Measurements from ENCODE around the gene INHBB.

INHBB gene

GRCh38 chr2:120342446-120342845, 3.5 kb upstream of the INHBB start:
- DNase-seq (ENCODE audit: low read depth): no peak

DNA sequence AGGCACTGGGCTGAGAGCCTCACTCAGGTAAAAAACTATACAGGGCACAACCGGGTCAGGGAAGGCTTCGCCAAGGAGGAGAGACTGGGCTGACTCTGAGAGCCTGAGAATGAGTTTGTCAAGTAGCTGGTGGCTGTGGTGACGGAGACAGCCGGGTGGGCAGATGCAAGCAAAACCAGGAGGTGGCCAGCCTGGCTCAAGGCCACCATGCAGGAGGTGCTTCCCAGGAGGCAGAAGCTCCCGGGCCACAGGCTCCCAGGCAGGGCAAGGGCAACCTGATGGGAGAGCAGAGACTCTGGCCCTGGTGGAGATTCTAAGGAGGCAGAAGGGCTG, 2.9 kb upstream of the INHBB start:
- DNase-seq (ENCODE audit: low read depth): no peak

GRCh38 chr2:120343433-120344105, 2.4 kb upstream of the INHBB start:
- DNase-seq (ENCODE audit: low read depth): peak; percentile 36

- no peak for DNase-seq (ENCODE audit: low read depth)
Observed at GRCh38 chr2:120344214-120344975, 1.5 kb upstream of the INHBB start.

DNA sequence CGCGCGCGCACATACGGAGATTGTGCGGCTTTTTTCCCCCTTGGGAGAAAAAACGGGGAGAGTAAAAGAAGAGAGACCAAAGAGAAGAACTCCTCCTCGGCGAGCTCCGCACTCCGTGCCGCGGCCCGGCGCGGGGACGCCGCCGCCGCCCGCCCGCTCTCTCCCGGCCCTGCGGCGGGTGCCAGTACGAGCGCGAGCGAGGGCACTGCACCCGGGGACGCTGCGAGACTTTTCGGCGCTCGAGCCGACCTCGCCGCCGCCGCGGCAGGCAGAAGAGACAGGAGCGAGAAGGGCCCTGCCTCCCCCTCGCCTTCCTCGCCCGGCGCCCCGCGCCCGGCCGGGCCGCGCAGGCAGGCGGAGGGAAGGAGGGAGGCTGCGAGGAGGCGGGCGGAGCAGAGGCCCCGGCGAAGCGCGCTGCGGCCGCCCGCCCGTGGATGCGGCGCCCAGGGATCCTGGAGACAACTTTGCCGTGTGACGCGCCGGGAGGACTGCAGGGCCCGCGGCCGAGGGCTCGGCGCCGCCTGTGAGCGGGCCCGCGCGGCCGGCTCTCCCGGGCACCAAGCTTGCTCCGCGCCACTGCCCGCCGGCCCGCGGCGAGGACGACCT, 857 bp upstream of the INHBB start:
- no peak for DNase-seq (ENCODE audit: low read depth)

DNA sequence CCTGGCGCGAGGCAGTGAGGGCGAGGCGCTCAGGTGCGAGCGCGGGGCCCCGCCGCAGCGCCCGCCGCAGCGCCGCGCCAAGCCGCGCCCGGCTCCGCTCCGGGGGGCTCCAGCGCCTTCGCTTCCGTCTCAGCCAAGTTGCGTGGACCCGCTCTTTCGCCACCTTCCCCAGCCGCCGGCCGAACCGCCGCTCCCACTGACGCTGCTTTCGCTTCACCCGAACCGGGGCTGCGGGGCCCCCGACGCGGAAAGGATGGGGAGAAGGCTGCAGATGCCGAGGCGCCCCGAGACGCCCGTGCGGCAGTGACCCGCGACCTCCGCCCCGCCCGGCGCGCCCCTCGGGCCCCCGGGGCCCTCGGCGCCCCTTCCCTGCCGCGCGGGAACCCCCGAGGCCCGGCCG, 328 bp upstream of the INHBB start:
- DNase-seq (ENCODE audit: low read depth): no peak

- DNase-seq (ENCODE audit: low read depth): no peak
Observed at GRCh38 chr2:120346667-120347358, 877 bp downstream of the INHBB start.

- no peak for DNase-seq (ENCODE audit: low read depth)
Observed at GRCh38 chr2:120347396-120348060, 1.6 kb downstream of the INHBB start.

- DNase-seq (ENCODE audit: low read depth): no peak
Observed at GRCh38 chr2:120348134-120348736, 2.3 kb downstream of the INHBB start.

DNA sequence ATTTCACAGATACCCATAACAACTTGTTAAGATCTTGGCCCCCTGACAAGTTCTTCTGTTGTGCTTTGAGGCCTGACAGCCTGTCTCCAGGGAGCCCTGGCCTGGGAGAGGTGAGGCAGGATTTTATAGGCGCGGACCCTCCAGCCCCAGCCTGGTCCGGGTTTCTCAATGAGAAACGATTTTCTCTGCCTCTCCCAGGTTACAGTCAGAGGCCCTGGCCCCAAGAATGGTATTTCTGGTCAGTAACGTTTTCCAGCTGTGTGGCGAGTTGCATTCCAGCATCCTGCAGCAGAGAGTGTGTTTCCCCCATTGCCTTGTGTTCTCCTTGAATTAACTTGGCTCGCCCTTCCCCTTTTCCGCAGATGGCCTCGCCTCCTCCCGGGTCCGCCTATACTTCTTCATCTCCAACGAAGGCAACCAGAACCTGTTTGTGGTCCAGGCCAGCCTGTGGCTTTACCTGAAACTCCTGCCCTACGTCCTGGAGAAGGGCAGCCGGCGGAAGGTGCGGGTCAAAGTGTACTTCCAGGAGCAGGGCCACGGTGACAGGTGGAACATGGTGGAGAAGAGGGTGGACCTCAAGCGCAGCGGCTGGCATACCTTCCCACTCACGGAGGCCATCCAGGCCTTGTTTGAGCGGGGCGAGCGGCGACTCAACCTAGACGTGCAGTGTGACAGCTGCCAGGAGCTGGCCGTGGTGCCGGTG, 3.0 kb downstream of the INHBB start:
- no peak for DNase-seq (ENCODE audit: low read depth)

- DNase-seq (ENCODE audit: low read depth): no peak
Observed at GRCh38 chr2:120349440-120349921, 3.5 kb downstream of the INHBB start.

DNA sequence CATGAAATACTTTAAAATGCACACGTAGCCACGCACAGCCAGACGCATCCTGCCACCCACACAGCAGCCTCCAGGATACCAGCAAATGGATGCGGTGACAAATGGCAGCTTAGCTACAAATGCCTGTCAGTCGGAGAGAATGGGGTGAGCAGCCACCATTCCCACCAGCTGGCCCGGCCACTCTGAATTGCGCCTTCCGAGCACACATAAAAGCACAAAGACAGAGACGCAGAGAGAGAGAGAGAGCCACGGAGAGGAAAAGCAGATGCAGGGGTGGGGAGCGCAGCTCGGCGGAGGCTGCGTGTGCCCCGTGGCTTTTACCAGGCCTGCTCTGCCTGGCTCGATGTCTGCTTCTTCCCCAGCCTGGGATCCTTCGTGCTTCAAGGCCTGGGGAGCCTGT, 4.1 kb downstream of the INHBB start:
- no peak for DNase-seq (ENCODE audit: low read depth)

- DNase-seq (ENCODE audit: low read depth): no peak
Observed at GRCh38 chr2:120350801-120351320, 4.9 kb downstream of the INHBB start.

DNA sequence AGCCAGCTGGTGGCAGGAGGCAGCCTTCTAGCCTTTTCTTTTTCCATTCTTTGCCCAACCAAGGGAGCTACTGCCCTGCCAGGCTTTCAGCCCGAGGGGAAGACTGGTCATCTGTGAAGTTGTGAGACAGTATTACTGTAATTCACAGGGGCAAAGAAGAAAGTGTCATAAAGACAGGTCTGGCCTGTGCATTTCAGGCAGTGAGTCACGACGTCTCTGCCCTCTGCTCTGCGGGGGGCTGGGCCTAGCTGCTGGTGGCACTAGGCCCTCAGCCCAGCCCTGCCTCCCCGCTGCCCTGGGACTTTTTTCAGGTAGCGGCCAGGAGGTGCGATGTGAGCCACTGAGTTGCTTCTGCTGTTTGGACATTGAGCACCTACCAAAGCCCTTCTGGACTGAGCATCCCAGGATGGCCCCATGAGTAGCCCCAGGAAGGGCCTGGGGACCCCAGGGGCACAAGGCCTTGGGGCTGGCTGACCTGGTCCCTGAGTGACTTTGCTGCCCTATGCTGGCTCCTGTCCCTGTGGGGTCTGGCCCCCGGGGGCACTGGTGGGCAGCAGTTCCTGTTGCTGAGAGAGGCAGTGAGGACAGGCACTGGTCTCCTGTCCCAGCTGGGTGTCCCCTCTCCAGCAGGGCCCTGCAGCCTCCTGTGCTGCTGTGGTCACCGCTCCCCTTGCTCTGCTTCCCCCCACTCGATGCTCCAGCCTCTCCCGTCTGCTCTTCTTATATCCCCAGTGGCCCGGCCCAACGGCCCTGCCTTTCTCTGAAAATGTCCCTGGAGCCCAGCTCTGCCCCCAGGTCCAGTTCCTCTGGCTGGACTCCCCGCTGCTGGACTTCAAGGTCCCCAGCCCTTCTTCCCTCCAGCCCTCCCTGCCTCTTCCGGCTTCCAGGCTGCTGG, 7.0 kb downstream of the INHBB start:
- no peak for DNase-seq (ENCODE audit: low read depth)

DNA sequence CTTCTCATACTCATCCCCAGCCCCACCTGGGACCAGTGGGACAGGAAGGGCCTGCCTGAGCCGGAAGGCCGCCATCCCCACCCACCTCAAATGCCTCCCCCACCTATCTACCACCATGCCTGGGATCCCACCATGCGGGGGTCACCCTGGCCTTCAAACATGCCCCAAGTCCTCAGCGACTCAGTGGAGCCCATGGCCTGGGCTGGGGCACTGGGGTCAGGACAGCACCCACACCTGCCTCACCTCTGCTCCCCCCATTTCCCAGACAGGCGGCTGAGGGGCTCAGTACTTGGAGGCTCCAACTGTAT, 7.6 kb downstream of the INHBB start:
- no peak for DNase-seq (ENCODE audit: low read depth)

DNA sequence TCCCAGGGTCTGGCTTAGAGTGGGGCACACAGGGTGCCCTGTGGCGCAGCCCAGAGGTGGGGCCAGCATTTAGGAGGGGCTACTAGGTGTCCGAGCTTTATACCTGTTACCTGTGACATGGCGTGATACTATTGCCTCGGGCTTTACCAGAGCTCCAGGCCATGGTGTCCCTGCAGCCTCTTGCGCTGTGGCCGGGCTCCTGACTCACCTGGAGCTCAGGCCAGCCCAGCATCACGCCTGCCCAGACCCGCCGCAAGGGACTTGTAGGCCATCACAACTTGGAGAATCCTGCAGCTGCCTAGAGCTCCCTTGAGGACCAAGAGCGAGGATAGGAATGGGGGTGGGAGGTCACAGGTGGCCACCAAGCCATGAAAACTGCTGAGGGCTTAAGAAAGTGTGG, 8.0 kb downstream of the INHBB start:
- DNase-seq (ENCODE audit: low read depth): no peak

DNA sequence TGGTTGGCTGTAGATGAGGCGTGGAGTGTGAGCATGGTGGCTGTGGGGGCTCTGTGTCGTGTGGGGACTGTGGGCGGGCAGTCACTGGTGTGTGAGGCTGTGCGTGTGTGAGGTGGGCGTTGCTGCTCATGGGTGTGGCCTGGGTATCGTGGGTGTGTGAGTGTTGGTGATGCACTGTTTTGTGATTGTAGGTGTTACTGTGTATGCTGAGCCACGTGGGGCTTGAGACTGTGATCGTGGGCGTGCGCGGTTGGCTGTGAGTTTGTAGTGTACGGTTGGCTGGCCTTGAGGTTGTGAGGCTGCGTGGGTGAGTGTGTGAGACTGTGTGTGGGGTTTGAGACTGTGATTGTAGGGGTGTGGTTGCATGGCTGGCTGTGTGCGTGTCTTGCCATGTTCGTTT, 8.5 kb downstream of the INHBB start:
- no peak for DNase-seq (ENCODE audit: low read depth)

GRCh38 chr2:120354935-120355779, 9.2 kb downstream of the INHBB start:
- DNase-seq (ENCODE audit: low read depth): no peak

GRCh38 chr2:120355780-120356266, 9.9 kb downstream of the INHBB start:
- DNase-seq (ENCODE audit: low read depth): no peak
